ENCODE data around the gene SRD5A3.
A peak's percentile ranks its signal among the peaks of the same experiment; 100 is the strongest.

The SRD5A3 gene

DNA sequence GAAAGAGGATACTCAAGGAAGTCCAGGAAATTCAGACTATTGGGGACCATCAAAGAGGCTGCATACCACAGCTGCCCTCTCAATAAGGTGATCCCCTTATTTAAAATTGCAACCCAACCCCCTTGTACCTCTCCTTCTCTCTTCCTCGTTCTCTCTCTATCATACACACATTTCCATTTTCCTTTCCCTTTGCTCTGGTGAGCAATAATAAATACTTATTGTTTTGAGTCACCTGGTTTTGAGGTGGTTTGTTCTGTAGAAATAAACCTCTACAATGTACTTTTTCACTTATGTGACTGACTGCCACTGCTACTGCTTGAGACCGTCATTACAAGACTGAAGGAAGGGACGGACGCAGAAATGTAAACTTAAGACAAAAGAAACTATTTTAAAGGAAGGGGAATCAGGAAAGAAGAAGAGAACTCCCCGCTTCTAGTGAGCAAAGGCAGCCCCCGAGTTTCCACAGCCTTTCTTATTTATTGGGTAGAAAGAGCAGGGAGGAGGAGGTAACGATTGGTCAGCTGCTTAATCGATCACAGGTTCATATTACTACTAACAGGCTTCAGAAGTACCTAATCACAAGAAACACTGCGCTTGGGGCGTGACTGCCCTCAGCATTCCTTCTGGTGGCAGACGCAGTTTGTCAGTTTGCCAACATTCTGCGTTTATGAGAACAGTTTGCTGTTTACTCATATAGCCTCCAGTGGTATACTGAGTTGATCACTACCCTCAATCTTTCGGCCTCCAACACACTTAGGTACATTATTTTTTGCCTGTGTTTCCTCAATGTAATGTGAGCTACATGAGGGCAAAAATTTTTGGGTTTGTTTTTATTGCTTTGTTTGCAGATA, 32.8 kb downstream of the SRD5A3 start:
- no peak for DNase-seq (ENCODE audit: low read depth)

DNA sequence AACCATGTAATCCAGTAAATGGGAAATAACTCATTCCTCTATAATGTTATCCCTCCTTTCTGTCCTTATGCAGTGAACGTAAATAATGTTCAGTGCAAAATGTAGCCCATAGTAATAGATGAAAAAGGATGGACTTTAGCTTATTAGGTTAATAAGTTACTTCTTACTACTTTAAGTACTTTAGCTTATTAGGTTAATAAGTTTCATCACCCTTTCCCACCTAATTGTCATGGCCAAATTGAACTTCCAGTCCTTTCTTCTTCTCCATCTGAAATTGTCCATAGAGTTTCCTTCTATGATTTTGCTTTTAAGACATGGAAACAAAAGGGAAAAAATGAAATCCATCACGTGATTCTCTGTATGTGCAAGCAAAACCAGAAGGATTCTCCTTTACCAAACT, 34.5 kb downstream of the SRD5A3 start:
- no peak for DNase-seq (ENCODE audit: low read depth)

DNA sequence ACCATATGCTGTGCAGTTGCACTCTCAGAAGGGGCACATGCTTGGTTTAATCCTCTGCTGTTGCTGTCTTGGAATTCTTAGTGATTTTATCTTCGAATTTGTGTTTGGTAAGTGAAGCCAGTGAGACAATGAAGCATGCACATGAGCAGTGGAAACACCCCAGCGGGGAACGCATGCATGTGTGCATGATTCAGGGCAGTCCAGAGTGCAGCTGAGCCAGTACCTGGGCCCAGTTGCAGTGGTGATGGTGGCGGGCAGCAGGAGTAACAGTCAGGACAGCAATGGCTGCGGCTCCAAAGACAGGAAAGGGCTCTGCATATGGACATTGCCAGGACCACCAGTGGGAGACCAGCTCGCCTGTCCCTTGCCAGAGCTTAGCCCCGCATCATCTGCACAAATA, 35.5 kb downstream of the SRD5A3 start:
- DNase-seq (ENCODE audit: low read depth), result no peak

DNA sequence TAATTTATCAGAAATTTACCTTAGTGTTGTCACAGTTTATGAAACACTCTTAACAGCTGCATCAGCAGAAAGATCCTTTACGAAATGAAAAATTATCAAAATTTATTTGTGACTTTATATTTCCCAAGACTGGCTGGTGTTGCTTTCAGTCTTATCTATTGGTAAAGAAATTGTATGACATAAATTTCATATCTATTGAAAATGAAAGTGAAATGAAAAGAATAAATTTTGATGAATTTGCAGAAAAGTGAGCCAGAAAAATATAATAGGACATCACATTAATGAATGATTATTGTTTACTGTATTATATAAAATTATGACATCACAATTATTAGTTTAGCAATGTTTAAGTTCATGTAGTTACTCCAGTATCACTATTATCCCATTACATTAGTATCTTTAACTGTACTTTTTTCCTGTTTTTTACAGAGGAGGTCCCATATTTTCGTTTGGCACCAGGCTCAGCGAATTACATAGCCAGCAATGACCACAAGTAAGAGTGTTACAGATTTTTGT, 36.5 kb downstream of the SRD5A3 start:
- DNase-seq (ENCODE audit: low read depth), result no peak

DNA sequence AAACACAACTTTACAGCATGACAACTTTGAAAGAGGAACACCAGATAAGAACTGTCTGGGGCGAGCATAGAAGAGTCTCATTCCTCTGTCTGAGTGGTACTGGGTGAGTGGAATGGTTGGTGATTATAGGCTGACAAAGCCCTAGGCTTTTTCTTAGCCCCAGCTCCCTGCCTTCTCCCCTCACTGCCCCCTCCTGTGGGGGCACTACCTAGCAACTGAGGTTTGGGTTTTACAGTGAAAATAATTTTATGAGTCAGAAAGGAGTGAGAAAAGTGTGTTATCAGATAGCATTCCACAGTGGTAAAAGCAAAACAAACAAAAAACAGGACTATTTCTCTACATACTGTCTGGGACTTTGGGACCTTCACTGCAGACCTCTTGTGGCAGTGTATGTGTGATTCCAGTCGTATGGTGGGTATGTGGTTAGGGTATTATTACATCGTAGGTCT, 39.2 kb downstream of the SRD5A3 start:
- DNase-seq (ENCODE audit: low read depth), result no peak

DNA sequence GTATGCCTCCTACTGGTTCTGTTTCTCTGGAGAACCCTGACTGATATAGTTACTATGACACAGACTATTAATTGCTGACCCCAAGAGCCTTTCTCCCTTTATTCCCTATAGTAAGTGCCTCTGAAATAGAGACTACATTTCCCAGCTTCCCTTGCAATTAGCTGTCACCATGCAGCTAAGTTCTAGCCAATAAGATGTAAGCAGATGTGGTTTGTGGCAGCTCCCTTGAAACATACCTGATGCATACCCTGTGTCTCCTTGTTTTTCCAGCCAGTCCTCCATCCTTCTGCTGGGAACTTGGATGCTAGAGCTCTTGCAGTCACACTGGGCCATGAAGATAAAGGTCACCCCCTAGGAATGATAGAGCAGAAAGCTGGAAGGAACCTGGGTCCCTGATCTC, 40.0 kb downstream of the SRD5A3 start:
- no peak for DNase-seq (ENCODE audit: low read depth)

DNA sequence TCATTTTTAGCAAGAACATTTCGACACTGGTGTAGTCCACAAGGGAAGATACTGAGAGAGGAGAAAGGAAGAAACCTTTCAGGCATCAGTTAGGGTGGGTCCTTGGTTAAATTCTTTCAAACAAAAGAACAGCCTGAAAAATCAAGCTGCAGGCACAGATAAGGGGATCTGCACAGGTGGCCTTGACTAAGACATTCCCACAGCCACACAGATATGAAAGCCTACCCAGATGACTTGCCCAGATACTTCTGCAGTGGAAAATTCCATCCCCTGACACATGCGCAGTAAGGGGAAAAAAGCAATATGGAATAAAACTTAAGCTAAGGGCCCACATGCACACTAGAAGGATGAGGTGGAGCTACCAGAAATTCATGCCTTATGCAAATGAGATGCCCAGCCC, 40.8 kb downstream of the SRD5A3 start:
- no peak for DNase-seq (ENCODE audit: low read depth)

DNA sequence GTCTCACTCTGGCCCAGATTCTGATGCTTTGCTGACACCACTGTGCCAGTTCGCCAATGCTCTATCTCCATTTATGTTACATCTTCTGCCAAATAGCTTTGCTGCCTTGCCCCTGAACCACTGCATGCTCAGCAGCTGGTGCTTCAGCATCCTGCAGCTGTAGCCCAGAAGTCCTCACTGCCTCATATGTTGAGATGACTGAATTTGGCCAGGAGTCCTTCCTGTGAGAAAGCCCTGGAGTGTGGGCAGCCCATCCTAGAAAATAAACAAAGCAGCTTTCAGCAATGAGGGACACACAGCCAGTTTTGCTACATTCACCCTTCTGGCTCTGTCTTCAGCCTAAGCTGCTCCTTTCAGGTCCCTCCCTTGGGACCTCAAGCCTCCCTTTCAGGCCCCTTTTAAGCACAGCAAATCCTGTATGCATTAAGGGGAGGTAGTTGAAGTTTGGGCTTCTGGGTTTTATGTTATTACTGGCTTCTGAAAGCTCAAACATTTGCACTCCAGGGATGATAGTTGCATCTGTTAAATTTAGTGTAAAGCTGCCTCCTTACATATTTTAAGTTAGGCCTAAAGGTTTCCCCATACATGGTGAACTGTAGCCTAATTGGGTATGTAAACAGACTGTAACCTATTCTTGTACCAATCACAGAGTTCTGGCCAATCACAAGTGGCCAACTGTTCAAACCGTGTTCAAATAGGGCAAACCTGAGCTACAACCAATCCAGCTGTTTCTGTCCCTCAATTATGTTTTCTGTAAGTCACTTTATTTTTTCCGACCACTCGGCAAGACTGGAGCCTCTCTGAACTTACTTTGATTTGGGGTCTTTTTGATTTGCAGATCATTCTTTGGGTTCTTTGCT, 47.6 kb downstream of the SRD5A3 start:
- no peak for DNase-seq (ENCODE audit: low read depth)

DNA sequence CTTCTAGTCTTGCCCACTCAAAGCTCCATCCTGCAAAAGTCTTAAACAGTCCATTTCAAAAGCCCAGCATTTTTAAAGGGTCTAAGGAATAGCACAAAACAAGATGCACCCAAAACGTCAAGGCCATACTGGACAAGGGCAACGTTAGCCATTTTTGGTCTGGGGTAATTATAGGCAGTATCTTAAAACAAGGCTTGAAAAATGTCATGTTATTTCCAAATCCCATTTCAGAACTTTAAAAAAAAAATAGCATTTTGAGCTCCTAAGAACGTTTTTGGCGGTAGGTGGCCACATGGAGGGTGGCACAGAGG, 49.1 kb downstream of the SRD5A3 start:
- DNase-seq (ENCODE audit: low read depth), result no peak

DNA sequence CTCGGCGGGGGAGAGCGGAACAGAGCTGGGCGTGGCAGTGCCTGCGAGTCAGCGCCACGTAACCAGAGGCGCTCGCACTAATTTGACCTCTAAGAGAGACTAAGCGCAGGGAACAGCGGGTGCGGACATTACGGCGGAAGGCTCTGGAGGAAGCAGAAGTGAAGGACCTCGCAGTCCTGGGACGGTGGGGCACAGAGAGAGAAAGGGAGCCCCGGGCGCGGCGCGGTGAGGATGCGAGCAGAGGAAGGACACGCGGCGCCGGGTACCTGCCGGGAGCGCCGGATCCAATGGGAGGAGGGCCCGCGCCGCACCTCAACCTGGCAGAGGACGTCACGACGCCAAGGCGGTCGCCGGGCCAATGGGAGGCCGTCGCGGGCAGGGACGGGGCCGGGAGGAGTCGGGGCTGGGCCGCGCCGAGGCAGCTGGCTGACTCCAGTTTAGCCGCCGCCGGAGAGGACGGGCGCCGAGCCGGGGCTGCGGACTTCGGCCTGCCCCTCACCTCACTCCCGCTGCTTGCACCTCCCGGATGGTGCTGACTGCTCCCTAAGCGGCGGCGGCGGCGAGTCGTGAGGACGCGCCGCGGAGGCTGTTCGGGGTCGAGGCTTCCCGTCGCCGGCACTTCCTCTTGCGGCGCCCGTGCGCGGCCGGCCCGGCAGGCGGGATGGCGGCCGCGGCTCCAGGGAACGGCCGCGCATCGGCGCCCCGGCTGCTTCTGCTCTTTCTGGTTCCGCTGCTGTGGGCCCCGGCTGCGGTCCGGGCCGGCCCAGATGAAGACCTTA, 49.7 kb downstream of the SRD5A3 start, which contains the start of gene TMEM165:
Gene TMEM165, plus strand, starts transcription at position 429 of the 779 bp plus-strand sequence. Its CDS starts 233 bp downstream, at position 662.
- no peak for DNase-seq (ENCODE audit: low read depth)

DNA sequence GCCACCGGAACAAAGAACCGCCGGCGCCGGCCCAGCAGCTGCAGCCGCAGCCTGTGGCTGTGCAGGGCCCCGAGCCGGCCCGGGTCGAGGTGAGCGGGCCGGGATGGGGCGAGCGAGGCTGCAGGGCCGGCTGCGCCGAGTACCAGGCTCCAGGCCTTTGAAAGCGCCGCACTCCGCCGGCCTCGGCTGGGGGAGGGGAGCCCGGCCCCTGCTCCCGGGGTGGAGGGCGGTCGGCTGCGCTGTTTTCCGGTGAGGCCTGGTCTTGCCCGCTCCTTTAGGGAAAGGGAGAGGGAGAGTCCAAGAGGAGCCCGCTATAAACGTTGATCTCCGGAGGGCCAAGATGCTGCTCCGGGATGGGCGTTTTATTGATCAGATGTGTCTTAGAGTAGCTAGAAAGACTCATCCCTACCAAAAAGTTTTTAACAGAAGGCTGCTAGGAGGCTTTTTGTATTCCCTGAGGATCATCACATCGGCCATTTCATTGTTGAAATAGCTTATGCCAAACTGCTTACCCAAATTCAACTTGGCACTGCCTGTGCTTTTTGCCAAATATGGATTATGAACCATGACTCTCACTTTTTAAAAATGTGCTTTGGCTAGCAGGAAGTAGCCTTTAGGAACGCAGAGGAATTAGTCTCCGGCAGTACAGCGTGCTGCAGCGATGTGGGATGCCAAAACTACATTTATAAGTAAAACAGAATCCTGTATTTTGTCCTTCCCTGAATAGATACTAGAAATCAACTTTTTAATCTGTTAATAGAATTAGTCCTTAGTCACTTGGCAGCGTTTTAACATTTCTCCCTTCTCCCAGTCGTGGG, 50.5 kb downstream of the SRD5A3 start:
- DNase-seq (ENCODE audit: low read depth), result no peak

DNA sequence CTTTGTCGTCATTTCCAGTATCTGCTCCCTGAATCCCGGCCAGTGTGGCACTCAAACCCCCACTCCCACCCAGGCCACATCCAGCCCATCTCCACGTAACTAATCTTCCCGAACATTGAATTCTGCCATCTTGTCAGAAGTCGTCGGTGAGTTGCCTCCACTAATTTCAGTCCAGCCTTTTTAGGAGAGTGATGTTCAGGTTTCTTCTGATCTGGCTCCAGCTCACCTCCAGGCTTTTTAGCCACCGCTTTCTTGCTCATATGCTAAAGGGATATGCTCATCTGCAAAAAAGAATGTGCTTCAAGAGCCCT, 51.0 kb downstream of the SRD5A3 start:
- DNase-seq (ENCODE audit: low read depth), result no peak

DNA sequence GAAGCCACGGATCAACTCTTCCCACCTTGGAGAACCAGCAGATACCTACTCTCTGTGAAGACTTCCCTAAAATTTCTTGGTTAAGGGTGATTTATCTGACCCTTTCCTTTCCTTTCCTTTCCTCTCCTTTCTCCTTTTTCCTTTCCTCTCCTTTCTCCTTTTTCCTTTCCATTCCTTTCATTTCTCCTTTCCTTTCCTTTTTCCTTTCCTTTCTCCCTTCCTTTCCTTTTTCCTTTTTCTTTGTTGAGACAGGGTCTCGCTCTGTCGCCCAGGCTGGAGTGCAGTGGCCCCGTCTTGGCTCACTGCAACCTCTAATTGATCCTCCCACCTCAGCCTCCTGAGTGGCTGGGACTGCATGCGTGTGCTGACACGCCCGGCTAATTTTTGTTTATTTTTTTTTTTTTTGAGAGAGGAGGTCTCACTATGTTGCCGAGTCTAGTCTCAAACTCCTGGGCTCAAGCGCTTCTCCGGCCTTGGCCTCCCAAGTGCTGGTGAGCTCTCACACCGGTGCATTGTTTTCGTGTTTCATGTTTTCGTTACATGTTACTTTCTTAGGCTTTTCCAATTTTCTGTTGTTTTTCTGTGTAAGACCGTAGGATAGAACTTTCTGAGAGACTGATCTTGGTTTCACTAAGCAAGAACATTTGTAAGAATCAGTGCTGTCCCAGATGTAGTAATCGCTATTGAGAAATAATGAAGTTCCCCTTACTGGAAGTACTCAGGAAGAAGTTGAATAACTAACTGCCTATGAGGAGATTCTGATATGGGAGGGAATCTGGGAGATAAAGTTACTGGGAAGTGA, 51.7 kb downstream of the SRD5A3 start:
- peak; percentile 55 for DNase-seq (ENCODE audit: low read depth)

DNA sequence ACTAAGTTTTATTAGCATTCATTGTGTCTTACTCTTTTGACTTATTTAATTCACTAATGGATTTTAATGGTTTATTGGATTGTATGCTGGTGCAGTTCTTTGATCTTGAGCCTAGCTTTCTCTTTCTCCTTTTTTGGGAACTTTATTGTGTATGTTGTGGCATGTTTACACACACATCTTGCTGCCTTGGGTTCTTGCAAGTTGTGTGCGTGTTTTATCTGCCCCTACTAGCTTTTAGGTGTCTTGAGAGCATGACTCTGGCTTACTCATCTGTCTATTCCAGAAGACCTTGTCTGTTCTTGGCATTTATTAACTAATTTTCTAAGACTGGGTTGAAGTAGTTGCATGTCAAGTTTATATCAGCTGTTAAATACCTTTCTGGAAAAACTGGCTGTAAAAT, 52.4 kb downstream of the SRD5A3 start:
- DNase-seq (ENCODE audit: low read depth), result no peak

DNA sequence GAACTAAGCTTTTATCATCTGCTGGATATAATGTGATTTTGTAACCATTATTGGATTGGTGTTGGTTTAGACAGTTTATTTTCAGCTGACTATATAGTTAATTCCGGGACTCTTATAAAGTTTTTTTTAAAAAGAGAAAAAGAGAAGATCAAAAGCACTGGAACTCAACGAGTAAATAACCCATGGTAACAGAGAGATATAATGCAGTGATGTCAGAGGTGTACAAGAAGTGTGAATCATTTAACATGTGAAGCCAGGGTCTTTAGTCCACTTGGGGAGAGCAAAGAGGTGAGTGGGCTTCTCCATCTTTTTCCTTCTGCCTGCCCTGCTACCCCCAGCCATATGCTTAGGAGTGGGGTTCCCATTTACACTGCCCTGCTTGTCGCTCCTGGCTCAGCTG, 52.9 kb downstream of the SRD5A3 start:
- DNase-seq (ENCODE audit: low read depth), result no peak

DNA sequence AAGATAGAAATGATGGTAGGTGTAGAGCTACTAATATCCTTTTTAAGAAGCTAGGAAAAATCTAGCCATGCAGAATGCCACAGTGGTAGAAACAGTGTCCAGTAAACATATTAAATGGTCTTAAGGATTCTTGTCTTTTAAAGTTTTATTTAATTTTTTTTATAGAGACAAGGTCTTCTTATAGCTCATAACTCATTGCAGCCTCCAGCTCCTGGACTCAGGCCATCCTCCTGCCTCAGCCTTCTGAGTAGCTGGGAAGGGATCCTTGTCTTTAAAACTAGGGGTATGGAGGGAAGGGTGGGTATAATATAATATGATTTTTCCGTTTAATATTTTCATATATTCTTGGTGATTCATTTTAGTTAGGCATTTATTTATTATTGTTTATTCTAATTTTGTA, 53.5 kb downstream of the SRD5A3 start:
- DNase-seq (ENCODE audit: low read depth), result no peak

DNA sequence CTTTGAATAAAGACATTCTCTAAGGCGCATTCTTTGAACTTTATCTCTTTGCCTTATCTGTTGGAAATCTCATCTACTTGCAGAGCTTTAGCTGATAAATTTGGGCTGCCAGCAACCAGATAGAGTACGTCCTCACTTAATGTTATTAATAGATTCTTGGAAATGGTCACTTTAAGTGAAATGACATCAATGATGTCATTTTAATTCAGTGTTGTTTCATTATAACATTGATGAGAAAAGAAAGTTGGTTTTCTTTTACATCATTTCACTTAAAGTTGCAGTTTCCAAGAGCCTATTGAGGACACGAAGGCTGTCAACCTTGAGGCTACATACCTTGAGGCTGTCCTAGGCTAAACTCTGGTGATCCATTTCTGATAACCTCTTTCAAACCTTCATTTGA, 59.0 kb downstream of the SRD5A3 start:
- DNase-seq (ENCODE audit: low read depth), result no peak

DNA sequence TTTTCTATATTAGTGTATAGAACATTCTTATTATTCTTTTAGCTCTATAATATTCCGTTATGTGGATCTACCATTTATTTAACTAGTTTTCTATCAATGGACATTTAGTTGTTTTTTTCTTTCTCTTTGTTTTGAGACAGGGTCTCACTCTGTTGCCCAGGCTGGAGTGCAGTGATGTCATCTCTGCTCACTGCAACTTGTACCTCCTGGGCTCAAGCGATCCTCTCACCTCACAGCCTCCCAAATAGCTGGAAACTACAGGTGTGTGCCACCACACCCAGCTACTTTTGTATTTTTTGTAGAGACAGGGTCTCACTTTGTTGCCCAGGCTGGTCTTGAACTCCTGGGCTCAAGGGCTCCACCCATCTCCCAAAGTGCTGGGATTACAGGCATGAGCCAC, 60.5 kb downstream of the SRD5A3 start:
- no peak for DNase-seq (ENCODE audit: low read depth)

DNA sequence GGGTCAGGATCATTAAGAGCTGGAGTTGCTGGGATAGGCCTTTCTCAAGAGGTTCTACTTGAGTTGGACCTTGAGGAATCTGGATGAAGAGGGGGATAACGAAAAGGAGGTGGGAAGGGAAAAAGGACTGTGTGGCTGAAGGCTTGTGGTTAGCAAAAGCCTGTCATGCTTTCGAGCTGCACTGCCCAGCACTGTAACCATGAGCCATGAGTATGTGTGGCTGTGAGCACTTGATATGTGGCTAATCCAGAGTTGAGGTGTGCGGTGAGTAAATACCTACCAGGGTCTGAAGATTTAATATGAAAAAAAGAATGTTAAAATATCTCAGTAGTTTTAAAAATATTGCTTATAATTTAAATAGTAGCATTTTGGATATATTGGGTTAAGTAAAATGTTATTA, 61.1 kb downstream of the SRD5A3 start:
- no peak for DNase-seq (ENCODE audit: low read depth)

DNA sequence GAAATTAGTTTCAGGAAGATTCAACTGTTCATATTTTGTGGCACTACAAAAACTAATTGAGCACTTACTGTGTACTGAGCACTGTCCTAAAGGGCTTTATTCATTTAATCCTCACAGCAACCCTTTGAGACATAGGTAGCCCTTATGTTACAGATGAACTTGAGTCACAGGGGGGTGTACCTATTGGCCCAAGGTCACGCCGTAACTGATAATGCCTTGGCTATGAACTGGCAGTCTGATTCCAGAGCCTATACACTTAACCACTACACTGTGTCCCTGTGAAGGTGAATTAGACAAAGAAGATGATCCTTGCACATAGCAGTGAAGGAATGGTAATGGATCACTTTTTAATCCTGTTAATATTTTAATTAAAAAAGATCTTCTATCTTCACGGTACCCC, 61.7 kb downstream of the SRD5A3 start:
- no peak for DNase-seq (ENCODE audit: low read depth)

All from GM04503 (cell line).